Measurements from ENCODE around the gene GAPDHS. TPM values are rescaled to one million over a fixed set of nuclear protein-coding genes. Genes with fewer than 3 reads are reported as not detected.
A peak's percentile ranks its signal among the peaks of the same experiment; 100 is the strongest.

GAPDHS gene
- total RNA-seq, 2 donors from 2014 or later = not detected

DNA sequence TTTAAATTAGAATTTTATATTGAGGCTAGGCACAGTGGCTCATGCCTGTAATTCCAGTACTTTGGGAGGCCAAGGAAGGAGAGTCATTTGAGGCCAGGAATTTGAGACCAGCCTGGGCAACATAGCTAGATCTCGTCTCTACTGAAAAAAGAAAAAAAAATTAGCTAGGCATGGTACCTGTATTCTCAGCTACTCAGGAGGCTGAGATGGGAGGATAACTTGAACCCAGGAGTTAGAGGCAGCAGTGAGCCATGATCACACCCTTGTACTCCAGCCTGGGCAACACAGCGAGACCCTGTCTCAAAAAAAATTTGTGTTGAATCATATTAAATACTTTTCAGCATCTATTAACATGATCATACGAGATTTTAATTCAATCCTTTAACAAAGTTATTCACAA, 57.6 kb downstream of the GAPDHS start:
- no peak for DNase-seq
- intact Hi-C loops (cut with DNase I) = no loop called here
- TF ChIP-seq, protein P1, sequence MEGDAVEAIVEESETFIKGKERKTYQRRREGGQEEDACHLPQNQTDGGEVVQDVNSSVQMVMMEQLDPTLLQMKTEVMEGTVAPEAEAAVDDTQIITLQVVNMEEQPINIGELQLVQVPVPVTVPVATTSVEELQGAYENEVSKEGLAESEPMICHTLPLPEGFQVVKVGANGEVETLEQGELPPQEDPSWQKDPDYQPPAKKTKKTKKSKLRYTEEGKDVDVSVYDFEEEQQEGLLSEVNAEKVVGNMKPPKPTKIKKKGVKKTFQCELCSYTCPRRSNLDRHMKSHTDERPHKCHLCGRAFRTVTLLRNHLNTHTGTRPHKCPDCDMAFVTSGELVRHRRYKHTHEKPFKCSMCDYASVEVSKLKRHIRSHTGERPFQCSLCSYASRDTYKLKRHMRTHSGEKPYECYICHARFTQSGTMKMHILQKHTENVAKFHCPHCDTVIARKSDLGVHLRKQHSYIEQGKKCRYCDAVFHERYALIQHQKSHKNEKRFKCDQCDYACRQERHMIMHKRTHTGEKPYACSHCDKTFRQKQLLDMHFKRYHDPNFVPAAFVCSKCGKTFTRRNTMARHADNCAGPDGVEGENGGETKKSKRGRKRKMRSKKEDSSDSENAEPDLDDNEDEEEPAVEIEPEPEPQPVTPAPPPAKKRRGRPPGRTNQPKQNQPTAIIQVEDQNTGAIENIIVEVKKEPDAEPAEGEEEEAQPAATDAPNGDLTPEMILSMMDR (IDR thresholded peaks at IDR 0.05) = no peak
- TF ChIP-seq POLR2A (IDR thresholded peaks at IDR 0.05) = no peak
- ATAC-seq = no peak
- Histone ChIP-seq H3K4me3 (no peak overlapping the region), H3K36me3 (replicated peaks in 1 of 2; ENCODE audit: insufficient read depth in 1 of 2, low read depth in 2 of 2) (no peaks in the 10 kb centered on the region), H3K4me1 (peaks cover 6% of the 10 kb centered on the region), H3K27ac (no peak overlapping the region), H3K27me3 (no peaks in the 10 kb centered on the region), H3K9me3 (no peaks in the 10 kb centered on the region)
- 87% methylated on average over 3 of the region's 3 CpGs for WGBS, 2 donors

DNA sequence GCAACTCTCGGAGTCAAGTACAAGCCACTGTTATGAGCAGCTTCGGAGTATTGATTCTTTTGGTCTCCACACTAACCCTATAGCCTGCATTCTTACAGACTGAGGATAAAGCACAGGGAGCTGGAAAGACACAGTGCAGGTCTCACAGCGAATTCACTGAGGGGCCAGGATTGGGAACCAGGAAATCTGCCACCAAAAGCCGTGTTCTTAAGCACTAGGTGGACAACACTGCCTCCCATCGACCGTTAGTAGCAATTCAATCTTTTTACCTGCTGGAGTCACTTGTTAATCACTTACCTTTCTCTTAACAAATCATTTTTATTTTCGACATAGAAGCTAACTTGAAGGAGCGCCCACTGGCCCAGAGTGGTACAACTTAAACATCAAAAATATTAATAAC, 59.0 kb downstream of the GAPDHS start:
- no peaks in the 10 kb centered on the region for H3K27me3 ChIP-seq
- DNase-seq (peak; percentile 66 to 80 (median 70)), ATAC-seq (peak; percentile 86)
- H3K4me1 ChIP-seq = peaks cover 6% of the 10 kb centered on the region
- no peaks in the 10 kb centered on the region for H3K9me3 ChIP-seq
- TF ChIP-seq, protein P1 (IDR thresholded peaks at IDR 0.05) = peak; percentile 53 to 89 (median 81)
- no peak for TF ChIP-seq POLR2A (IDR thresholded peaks at IDR 0.05)
- no peaks in the 10 kb centered on the region for H3K36me3 ChIP-seq (replicated peaks in 1 of 2; ENCODE audit: insufficient read depth in 1 of 2, low read depth in 2 of 2)
- no peak overlapping the region for H3K27ac ChIP-seq
- H3K4me3 ChIP-seq = no peak overlapping the region
- 11 to 16% methylated on average over 8 of the region's 8 CpGs for WGBS, 2 donors
- intact Hi-C loops (cut with DNase I) = no loop called here

Other genes with a start within 250 kb of the GAPDHS start
- gene MAG, start 241.3 kb upstream of the GAPDHS start, total RNA-seq = 1 to 10 TPM in 1 of 2 donors, not detected in 1; 1.6 TPM
- gene CD22, start 204.3 kb upstream of the GAPDHS start, total RNA-seq = 1 to 10 TPM in 1 of 2 donors, under 1 TPM in 1; 0.52 to 3.0 TPM
- gene FFAR1, start 185.6 kb upstream of the GAPDHS start, total RNA-seq = 1 to 10 TPM; 1.6 to 2.3 TPM
- gene FFAR3, start 175.0 kb upstream of the GAPDHS start, total RNA-seq = not detected
- not detected for gene GPR42, start 162.4 kb upstream of the GAPDHS start, total RNA-seq
- gene FFAR2, start 85.2 kb upstream of the GAPDHS start, total RNA-seq = not detected
- gene KRTDAP, start 43.0 kb upstream of the GAPDHS start, total RNA-seq = not detected
- gene DMKN, start 19.8 kb upstream of the GAPDHS start, total RNA-seq = 100 to 1,000 TPM; 146 TPM
- gene SBSN, start 5.1 kb upstream of the GAPDHS start, total RNA-seq = not detected
- 10 to 100 TPM; 59.4 to 67.9 TPM for gene TMEM147, start 12.2 kb downstream of the GAPDHS start, total RNA-seq
- gene ATP4A, start 30.2 kb downstream of the GAPDHS start, total RNA-seq = 1 to 10 TPM in 1 of 2 donors, not detected in 1; 8.2 TPM
- not detected for gene PMIS2, start 52.7 kb downstream of the GAPDHS start, total RNA-seq
- 10 to 100 TPM in 1 of 2 donors, 1 to 10 TPM in 1; 9.6 to 14.5 TPM for gene HAUS5, start 79.3 kb downstream of the GAPDHS start, total RNA-seq
- gene RBM42, start 95.6 kb downstream of the GAPDHS start, total RNA-seq = 10 to 100 TPM; 26.7 to 65.3 TPM
- gene ETV2, start 108.3 kb downstream of the GAPDHS start, total RNA-seq = not detected
- 100 to 1,000 TPM; 134 to 151 TPM for gene COX6B1, start 114.9 kb downstream of the GAPDHS start, total RNA-seq
- gene UPK1A, start 133.1 kb downstream of the GAPDHS start, total RNA-seq = not detected
- not detected for gene ZBTB32, start 171.1 kb downstream of the GAPDHS start, total RNA-seq
- 10 to 100 TPM; 18.7 to 31.6 TPM for gene KMT2B, start 184.5 kb downstream of the GAPDHS start, total RNA-seq
- gene IGFLR1, start 209.0 kb downstream of the GAPDHS start, total RNA-seq = 10 to 100 TPM in 1 of 2 donors, 1 to 10 TPM in 1; 6.0 to 11.2 TPM
- gene U2AF1L4, start 212.0 kb downstream of the GAPDHS start, total RNA-seq = 10 to 100 TPM; 26.2 to 83.4 TPM
- 10 to 100 TPM; 10.6 to 21.1 TPM for gene PSENEN, start 212.2 kb downstream of the GAPDHS start, total RNA-seq
- gene LIN37, start 215.1 kb downstream of the GAPDHS start, total RNA-seq = 1 to 10 TPM; 6.7 to 7.6 TPM
- gene HSPB6, start 223.6 kb downstream of the GAPDHS start, total RNA-seq = 100 to 1,000 TPM in 1 of 2 donors, 10 to 100 TPM in 1; 35.0 to 117 TPM
- gene PROSER3, start 224.7 kb downstream of the GAPDHS start, total RNA-seq = 10 to 100 TPM in 1 of 2 donors, 1 to 10 TPM in 1; 7.3 to 14.2 TPM
- 10 to 100 TPM in 1 of 2 donors, 1 to 10 TPM in 1; 8.6 to 71.5 TPM for gene ARHGAP33, start 242.1 kb downstream of the GAPDHS start, total RNA-seq

Measured in body of pancreas (tissue), 4 donors.